Umbilical cord (tissue), 2 donors: ENCODE measurements around the gene CATSPERD. TPM values are rescaled to one million over a fixed set of nuclear protein-coding genes. Genes with fewer than 3 reads are reported as not detected.
"Not testable (repeated sequence)": the region's sequence is repeated elsewhere in the genome, so short reads cannot be mapped to it uniquely, and the experiment has no call there.

ENCODE experiments used
- DNase-seq: peaks from one replicate; pipeline ENCODE4 v3.0.0-alpha.2; 2015; ENCODE audit warnings: low spot score
- total RNA-seq: library from RNA; depleted of rRNA; stranded (reverse); fragments of >200 nt; gene quantifications from one replicate; pipeline ENCODE4 v1.2.3, GENCODE V29; 2014; ENCODE audit warnings: low replicate concordance; ENCODE audit not compliant: insufficient read depth

The CATSPERD gene
- total RNA-seq, 1 donor from 2014 or later: not detected

- no peak for DNase-seq
These were observed 23.2 kb upstream of the CATSPERD start for GRCh38 chr19:5697022-5697889.

- no peak for DNase-seq
These were observed 22.4 kb upstream of the CATSPERD start for GRCh38 chr19:5697890-5698634.

DNA sequence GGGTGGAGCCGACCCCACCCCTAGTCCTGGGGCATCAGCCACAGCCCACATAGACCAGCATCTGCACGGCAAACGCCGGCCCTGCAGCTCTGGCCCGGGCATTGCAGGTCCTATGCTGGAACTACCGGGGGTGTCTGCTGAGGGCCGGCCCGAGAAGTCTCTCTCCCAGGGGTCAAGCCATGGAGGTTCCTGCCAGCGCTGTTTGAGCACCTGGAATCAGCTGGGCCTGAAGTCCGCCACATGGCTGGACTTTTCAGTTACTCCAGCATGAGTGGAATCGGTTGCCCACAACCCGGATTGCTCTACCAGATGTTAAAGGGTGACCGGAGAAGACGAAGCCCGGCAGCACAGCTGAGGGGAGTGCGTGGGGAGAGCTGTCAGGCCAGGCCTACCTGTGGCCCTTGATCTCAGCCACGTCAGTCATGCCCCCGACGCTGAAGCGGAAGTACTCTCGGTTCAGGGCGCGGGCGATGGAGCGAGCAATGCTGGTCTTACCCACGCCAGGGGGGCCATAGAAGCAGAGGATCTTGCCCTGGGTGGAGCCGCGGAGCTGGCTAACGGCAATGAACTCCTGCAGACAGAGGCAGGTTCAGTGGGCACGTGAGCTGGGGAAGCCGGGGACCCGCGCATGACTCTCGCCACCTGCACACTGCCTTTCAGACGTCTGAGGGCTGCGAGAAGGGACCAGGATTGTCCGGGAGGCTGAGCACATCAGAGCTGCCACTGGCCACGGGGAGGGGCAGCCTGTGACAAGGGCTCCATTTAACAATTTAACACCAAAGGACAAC lies 21.6 kb upstream of the CATSPERD start:
- DNase-seq: no peak

- no peak for DNase-seq
These were observed 19.9 kb upstream of the CATSPERD start for GRCh38 chr19:5700455-5701092.

DNA sequence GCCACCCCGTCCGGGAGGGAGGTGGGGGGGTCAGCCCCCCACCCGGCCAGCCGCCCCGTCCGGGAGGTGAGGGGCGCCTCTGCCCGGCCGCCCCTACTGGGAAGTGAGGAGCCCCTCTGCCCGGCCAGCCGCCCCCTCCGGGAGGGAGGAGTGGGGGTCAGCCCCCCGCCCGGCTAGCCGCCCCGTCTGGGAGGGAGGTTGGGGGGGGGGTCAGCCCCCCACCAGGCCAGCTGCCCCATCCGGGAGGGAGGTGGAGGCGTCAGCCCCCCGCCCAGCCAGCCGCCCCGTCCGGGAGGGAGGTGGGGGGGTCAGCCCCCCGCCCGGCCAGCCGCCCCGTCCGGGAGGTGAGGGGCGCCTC lies 18.4 kb upstream of the CATSPERD start:
- DNase-seq: not testable (repeated sequence)

DNA sequence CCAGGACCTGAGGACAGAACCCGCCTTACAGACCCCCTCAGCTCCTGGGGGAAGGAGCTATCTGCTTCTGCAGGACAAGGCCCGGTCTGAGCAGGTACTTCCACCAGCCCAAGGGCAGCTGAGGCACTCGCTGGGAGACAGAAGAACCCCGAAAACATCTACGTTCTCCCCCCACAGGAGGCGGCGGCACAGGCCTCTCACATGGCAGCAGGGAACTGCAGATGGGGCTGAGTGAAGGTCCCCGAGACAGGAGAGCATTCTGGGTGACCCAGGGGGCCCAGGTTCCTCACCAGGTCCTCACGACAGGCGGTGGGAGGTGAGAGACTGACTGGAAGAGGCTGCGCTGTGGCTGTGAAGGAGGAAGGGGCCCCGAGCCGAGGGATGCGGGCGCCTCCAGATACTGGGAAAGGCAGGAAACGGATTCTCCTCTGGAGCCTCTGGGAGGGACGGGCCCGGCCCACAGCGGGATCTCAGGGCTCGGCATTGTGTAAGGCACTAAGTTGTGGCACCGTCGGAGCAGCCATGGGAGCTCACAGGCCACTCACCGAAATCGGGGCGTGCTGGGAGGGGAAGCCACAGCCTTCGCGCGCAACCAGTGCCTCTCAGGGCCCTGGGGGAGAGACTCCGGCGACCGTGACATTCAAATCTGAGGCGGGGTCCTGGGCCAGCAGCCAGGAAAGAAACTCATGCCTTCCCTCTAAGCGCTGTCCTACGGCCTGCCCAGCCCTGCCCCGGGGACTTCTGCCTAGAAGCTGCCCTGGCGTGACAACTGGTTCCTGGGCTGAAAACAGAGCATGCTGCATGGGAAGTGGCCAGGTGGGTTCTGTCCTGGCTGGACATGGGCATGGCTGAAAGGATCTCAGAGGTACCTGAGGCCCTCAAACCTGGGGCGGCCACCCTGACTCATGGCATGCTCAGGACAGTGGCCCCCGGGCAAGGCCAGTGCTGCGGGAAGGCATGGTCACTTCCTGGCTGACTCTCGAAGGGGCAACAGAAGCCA lies 16.3 kb upstream of the CATSPERD start:
- DNase-seq: no peak

GRCh38 chr19:5705552-5705951 lies 14.9 kb upstream of the CATSPERD start:
- DNase-seq: no peak

GRCh38 chr19:5706876-5707573 lies 13.4 kb upstream of the CATSPERD start:
- DNase-seq: no peak

DNA sequence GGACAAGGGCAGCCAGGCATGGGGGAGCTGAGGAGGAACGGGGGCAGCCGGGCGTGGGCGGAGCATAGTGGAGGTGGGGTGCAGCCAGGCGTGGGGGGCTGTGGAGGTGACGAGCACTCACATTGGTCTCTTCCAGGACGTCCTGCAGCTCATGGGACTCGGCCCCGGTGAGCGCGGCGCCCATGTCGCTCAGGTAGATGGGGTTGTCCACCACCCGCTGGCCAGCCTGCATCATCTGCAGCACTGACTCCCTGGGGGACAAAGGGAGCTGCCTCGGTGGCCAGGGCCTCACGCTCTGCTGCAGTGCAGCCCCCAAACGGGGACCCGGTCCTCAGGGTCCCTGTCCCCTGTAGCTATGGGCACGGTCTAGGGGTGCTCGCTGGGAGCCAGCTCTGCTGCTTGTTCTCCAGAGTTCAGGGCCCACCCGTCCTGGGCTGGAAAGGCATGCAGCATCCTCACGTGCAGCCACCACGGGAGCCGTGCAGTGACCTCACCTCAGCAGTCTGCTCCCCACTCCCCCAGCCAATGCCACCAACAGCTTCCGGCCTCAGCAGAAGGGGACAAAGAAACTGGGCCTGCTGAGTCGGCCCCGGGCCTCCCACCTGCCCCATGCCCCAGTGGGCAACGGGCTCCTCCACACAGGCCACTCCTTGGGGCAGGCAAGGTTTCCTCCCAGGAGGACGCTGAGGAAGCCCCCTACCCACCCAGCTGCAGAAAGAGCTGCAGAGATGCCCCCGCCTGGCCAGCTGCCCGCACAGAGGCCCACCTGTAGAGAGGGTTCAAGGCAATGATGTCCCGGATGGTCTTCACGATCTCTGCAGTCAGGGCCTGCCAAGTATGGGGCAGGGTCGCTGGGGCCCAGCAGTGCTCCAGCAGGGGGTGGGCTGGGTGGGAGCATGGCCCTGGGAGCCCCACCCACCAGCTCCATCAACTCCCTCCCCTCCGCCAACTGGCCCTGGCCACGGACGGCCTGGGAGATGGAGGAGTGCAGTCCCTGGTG lies 12.6 kb upstream of the CATSPERD start:
- DNase-seq: no peak

GRCh38 chr19:5711025-5711424 lies 9.4 kb upstream of the CATSPERD start:
- DNase-seq: no peak

GRCh38 chr19:5711713-5712161 lies 8.7 kb upstream of the CATSPERD start:
- DNase-seq: no peak

GRCh38 chr19:5713228-5713627 lies 7.2 kb upstream of the CATSPERD start:
- no peak for DNase-seq

- DNase-seq: no peak
These were observed 5.6 kb upstream of the CATSPERD start for GRCh38 chr19:5714816-5715215.

DNA sequence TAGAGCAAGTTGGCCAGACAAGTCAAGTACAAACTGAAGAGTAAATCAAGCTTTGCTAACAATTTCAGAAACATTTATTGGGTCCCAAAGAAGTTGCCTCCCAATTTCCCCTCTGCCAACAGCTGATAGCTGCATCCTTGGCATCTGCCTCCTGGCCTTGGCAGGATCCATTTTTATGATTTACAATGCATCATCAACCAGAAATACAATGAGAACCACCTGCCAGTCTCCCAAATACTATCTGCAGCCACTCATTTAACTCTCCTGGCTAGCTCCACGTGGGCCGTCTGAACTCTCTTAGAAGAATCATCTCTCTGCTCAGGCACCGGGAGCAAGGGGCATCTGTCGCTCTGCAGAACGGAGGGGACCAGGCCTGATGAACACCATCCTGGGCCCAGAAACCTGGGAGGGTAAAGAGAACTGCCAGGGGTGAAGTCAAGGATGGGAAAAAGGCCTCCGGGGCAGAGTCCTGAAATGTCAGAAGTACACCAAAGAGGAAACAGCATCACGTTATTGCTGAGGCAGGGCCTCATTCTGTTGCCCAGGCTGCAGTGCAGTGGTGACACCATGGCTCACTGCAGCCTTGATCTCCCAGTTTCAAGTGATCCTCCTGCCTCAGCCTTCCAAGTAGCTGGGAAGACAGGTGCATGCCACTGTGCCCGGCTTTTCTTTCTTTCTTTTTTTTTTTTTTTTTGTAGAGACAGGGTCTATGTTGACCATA lies 3.1 kb upstream of the CATSPERD start:
- no peak for DNase-seq

GRCh38 chr19:5718037-5718578 lies 2.3 kb upstream of the CATSPERD start:
- DNase-seq: no peak

- DNase-seq: peak; percentile 24
These were observed 1.7 kb upstream of the CATSPERD start for GRCh38 chr19:5718579-5719273.
